ENCODE data around the gene FKBP1C. TPM values are rescaled to one million over a fixed set of nuclear protein-coding genes. Genes with fewer than 3 reads are reported as not detected.
A peak's percentile ranks its signal among the peaks of the same experiment; 100 is the strongest.
"Not testable (repeated sequence)": the region's sequence is repeated elsewhere in the genome, so short reads cannot be mapped to it uniquely, and the experiment has no call there.

The FKBP1C gene
- total RNA-seq, 1 experiment from 2014 or later: 0.80 TPM

DNA sequence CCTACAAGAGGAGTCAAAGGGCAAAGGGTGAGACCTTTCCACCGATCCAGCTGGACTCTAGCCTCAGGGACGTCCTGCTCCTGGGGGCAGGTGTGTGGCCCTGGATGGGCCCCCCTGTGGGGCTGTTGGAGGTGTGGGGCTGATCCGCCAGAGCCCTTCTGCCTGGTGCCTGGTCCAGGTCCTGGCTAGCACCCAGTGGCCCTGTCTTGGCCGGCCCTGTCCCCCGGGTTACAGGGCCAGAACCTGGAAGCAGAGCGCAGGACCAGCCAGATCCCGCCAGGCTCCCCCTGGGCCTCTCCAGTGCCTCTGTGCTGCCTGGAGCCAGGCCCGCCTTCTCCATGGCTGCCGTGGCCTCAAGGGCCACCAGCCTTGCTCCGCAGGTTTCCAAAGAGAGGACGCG lies 19.2 kb downstream of the FKBP1C start:
- not testable (repeated sequence) for H3K4me3 ChIP-seq (ENCODE audit: insufficient read depth, low read depth, low read length); H3K27me3 ChIP-seq (ENCODE audit: control insufficient read depth, insufficient read depth, low read length); H3K36me3 ChIP-seq (replicated peaks; ENCODE audit: control insufficient read depth, insufficient read depth, low read length); DNase-seq

DNA sequence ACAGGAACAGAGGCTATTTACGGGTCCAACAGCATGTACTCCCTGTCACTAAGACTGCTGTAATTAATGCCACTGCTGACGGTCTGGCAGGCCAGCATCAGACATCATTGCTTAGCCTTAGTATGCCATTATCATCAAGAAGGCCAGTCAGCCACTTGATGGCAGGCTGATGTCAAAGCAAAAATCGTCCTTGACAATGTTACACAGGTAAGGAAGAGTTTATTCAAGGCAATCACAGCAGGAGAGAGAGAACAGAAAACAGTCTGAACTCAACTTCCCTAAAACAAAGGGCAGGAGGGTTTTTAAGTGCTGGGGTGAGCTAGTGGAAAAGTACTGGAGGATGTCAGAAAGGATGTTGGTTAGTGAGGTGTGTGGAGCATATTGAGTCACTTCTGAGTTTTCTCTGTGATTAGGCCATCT lies 25.1 kb downstream of the FKBP1C start:
- Histone ChIP-seq H3K36me3 (replicated peaks; ENCODE audit: control insufficient read depth, insufficient read depth, low read length) (no peaks in the 10 kb centered on the region), H3K4me3 (ENCODE audit: insufficient read depth, low read depth, low read length) (no peak overlapping the region), H3K27me3 (ENCODE audit: control insufficient read depth, insufficient read depth, low read length) (no peaks in the 10 kb centered on the region)
- DNase-seq: peak; percentile 9

DNA sequence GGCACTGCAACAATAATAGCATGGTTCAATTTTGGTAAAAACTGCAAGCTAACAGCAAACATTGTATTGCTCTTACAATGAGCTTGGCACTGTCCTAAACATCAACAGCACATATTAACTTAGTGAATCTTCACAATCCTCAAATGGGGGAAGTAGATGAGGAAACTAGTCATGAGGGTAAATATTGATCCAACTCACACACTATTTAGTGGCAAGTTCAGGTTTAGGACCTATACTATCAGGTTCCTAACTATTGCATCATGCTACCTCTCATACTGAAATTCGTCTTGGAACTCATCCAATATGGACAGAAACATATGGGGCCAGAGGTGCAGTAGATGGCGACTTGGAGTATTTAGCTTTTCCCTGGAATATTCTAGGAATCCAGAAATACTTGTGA lies 34.2 kb downstream of the FKBP1C start:
- Histone ChIP-seq H3K4me3 (ENCODE audit: insufficient read depth, low read depth, low read length) (no peak overlapping the region), H3K27me3 (ENCODE audit: control insufficient read depth, insufficient read depth, low read length) (no peaks in the 10 kb centered on the region), H3K36me3 (replicated peaks; ENCODE audit: control insufficient read depth, insufficient read depth, low read length) (no peaks in the 10 kb centered on the region)
- DNase-seq: no peak

DNA sequence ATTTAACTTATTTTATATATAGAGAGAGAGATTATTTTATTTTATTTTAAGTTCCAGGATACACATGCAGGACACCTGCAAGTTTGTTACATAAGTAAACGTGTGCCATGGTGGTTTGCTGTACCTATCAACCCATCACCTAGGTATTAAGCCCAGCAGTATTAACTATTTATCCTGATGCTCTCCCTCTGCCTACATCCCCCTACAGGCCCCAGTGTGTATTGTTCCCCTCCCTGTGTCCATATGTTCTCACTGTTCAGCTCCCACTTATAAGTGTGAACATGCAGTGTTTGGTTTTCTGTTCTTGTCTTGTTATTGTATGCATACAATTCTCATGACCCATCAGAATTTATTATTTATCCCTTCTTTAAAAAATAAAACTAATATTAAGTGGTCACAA lies 34.6 kb downstream of the FKBP1C start:
- no peak overlapping the region for H3K4me3 ChIP-seq (ENCODE audit: insufficient read depth, low read depth, low read length)
- DNase-seq: peak; percentile 15
- H3K27me3 ChIP-seq (ENCODE audit: control insufficient read depth, insufficient read depth, low read length): no peaks in the 10 kb centered on the region
- H3K36me3 ChIP-seq (replicated peaks; ENCODE audit: control insufficient read depth, insufficient read depth, low read length): no peaks in the 10 kb centered on the region

DNA sequence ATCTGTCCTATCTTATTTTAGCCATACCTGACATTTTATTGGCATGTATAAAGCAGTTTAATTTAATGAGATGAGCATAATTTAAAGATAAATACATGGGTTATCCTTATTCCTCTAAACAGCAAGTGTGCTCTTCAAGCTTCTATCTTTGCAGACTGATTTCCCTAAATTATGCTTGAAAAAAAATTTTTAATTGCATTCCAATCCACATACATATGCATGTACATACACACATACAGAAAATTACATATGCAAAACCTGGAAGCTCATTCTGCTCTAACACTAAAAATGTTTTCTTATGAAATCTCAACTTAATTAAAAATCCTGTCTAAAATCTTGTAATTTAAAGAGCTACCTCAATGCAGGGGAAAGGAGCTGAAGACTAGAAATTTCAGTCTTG lies 35.3 kb downstream of the FKBP1C start:
- Histone ChIP-seq H3K36me3 (replicated peaks; ENCODE audit: control insufficient read depth, insufficient read depth, low read length) (no peaks in the 10 kb centered on the region), H3K27me3 (ENCODE audit: control insufficient read depth, insufficient read depth, low read length) (no peaks in the 10 kb centered on the region), H3K4me3 (ENCODE audit: insufficient read depth, low read depth, low read length) (no peak overlapping the region)
- no peak for DNase-seq

DNA sequence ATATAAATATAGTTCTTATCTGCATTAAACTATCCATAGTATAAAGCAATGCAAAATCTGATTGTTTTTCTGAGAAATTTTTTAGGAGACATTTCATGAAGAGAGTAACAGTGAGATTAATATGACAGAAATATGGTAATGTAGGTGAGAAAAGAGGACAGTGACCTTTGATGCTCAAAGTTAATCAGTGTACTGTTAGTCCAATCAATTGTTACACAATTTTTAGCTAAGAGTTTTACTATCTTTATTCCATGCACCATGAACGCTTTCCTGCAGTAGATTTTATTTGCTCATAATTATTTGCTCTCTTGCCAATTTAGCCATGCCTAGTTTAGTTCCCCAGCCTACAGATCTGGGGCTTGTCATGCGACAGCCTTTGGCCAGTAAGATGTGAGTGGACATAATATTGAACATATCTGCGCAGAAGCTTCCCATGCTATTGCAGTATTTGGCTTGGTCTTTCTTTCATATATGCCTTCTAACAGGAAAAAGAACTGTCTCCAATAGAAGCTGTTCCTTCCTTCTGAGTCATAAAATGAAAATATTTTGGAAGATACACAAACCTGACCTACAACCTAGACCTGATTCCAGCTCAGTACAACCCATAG lies 38.7 kb downstream of the FKBP1C start:
- Histone ChIP-seq H3K36me3 (replicated peaks; ENCODE audit: control insufficient read depth, insufficient read depth, low read length) (no peaks in the 10 kb centered on the region), H3K4me3 (ENCODE audit: insufficient read depth, low read depth, low read length) (no peak overlapping the region), H3K27me3 (ENCODE audit: control insufficient read depth, insufficient read depth, low read length) (no peaks in the 10 kb centered on the region)
- no peak for DNase-seq

DNA sequence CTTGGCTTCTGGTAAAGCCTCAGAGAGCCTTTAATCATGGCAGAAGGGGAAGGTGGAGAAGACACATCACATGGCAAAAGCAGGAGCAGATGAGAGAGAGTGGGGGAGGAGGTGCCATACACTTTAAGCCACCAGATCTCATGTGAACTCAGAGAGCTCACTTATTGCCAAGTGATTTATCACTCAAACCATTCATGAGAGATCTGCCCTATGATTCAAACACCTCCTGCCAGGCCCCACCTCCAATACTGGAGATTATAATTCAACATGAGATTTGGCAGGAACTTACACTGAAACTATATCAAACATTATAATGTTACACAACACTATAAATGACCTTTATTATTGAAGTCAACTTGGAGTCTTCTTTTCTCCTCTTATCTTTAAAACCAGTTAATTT lies 47.9 kb downstream of the FKBP1C start:
- Histone ChIP-seq H3K4me3 (ENCODE audit: insufficient read depth, low read depth, low read length) (no peak overlapping the region), H3K36me3 (replicated peaks; ENCODE audit: control insufficient read depth, insufficient read depth, low read length) (no peaks in the 10 kb centered on the region), H3K27me3 (ENCODE audit: control insufficient read depth, insufficient read depth, low read length) (no peaks in the 10 kb centered on the region)
- DNase-seq: no peak

DNA sequence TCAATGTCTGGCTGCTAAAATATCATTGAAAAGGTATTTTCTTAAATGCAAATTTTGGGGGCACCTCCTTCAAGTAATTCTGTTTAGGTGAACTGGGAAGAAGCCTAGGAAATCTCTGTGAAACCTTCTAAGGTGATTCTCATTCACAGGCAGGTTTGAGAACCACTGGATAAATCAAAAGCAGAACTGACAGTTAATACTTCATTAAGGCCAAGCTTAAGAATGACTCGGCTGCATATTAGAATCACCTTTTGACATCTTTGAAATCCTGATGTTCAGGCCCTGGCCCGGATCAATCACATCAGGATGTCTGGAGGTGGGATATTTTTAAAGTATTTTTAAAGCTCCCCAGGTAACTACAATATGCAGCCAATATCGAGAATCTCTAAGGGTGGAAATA lies 50.6 kb downstream of the FKBP1C start:
- no peaks in the 10 kb centered on the region for H3K36me3 ChIP-seq (replicated peaks; ENCODE audit: control insufficient read depth, insufficient read depth, low read length)
- no peaks in the 10 kb centered on the region for H3K27me3 ChIP-seq (ENCODE audit: control insufficient read depth, insufficient read depth, low read length)
- DNase-seq: no peak
- no peak overlapping the region for H3K4me3 ChIP-seq (ENCODE audit: insufficient read depth, low read depth, low read length)

Other genes with a start within 250 kb of the FKBP1C start
- 0.07 and 0.17 TPM in 2 replicates for gene LGSN, start 108.5 kb downstream of the FKBP1C start, total RNA-seq (2014; rRNA removed; shearing (Covaris generic))